ENCODE measurements around the gene MYO5A. TPM values are rescaled to one million over a fixed set of nuclear protein-coding genes. Genes with fewer than 3 reads are reported as not detected.

MYO5A gene
- polyA plus RNA-seq, 3 donors: 6.9 to 33.5 (median 16.6) TPM

- Histone ChIP-seq H3K79me2 (ENCODE audit: insufficient read depth, low read length) (peaks cover 95% of the 10 kb centered on the region), H3K9ac (ENCODE audit: insufficient read depth, low read length, poor library complexity, severe bottlenecking) (no peak overlapping the region), H3K27ac (ENCODE audit: low read depth in 1 of 2, low read length in 2 of 2) (no peak overlapping the region), H4K20me1 (ENCODE audit: insufficient read depth, low read length) (peaks cover 99% of the 10 kb centered on the region), H3K4me1 (ENCODE audit: control insufficient read depth in 1 of 2, insufficient read depth in 2 of 2, low read length in 2 of 2) (peaks cover 41 to 49% of the 10 kb centered on the region in 2 donors), H3K36me3 (replicated peaks in 1 of 2; ENCODE audit: control insufficient read depth in 1 of 2, insufficient read depth in 2 of 2, low read length in 2 of 2) (no peaks in the 10 kb centered on the region), H3K27me3 (ENCODE audit: control insufficient read depth in 2 of 2, insufficient read depth in 2 of 2, low read length in 2 of 2) (no peaks in the 10 kb centered on the region), H3K4me3 (replicated peaks in 1 of 3; ENCODE audit: low read depth in 2 of 3, low read length in 3 of 3) (no peak overlapping the region), H3K9me3 (replicated peaks in 1 of 2; ENCODE audit: control insufficient read depth in 1 of 2, insufficient read depth in 1 of 2, low read length in 2 of 2) (no peaks in the 10 kb centered on the region), H3K4me2 (replicated peaks; ENCODE audit: extremely low read depth, low read length, poor library complexity, severe bottlenecking) (no peak overlapping the region), H2AFZ (ENCODE audit: insufficient read depth, low read depth, low read length, poor library complexity, severe bottlenecking) (no peak overlapping the region)
- TF ChIP-seq, protein P1, sequence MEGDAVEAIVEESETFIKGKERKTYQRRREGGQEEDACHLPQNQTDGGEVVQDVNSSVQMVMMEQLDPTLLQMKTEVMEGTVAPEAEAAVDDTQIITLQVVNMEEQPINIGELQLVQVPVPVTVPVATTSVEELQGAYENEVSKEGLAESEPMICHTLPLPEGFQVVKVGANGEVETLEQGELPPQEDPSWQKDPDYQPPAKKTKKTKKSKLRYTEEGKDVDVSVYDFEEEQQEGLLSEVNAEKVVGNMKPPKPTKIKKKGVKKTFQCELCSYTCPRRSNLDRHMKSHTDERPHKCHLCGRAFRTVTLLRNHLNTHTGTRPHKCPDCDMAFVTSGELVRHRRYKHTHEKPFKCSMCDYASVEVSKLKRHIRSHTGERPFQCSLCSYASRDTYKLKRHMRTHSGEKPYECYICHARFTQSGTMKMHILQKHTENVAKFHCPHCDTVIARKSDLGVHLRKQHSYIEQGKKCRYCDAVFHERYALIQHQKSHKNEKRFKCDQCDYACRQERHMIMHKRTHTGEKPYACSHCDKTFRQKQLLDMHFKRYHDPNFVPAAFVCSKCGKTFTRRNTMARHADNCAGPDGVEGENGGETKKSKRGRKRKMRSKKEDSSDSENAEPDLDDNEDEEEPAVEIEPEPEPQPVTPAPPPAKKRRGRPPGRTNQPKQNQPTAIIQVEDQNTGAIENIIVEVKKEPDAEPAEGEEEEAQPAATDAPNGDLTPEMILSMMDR (IDR thresholded peaks at IDR 0.05): no peak
- peaks cover 9% of the 10 kb centered on the region in 2 donors for H3K36me3 Mint-ChIP-seq
- no peak overlapping the region for H3K4me3 Mint-ChIP-seq
- no CpG with 5 or more reads among the region's 2 CpGs for WGBS (ENCODE audit: insufficient coverage)
- no peak overlapping the region for H3K27ac Mint-ChIP-seq
- DNase-seq: no peak
- peaks cover 0 to 2% (median 2%) of the 10 kb centered on the region in 3 donors for H3K27me3 Mint-ChIP-seq (ENCODE audit: low read depth in 3 of 3)
- intact Hi-C loops (cut with micrococcal nuclease): no loop called here
- H3K9me3 Mint-ChIP-seq: no peaks in the 10 kb centered on the region
- H3K4me1 Mint-ChIP-seq: peaks cover 64% of the 10 kb centered on the region
These were observed 43.4 kb downstream of the MYO5A start for GRCh38 chr15:52485290-52485689.

DNA sequence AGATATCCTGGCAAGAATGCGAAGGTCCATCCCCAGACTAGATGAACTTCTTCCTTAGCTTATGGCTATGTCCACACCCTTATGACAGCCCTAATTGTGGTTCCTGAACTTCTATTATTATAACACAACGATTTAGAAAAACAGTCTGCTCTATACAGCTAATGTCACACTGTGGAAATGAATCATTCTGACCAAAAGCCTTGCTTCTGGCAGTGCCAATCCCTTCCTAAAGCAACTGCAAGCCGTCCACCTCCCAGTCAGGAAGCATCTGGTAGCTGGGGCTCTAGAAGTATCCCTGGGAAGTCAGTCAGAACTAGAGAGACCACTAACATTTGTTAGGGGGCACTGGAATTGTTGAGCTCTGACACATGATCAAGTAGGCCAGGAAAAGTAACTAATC, 45.0 kb downstream of the MYO5A start:
- Histone ChIP-seq H3K4me3 (replicated peaks in 1 of 3; ENCODE audit: low read depth in 2 of 3, low read length in 3 of 3) (no peak overlapping the region), H3K27me3 (ENCODE audit: control insufficient read depth in 2 of 2, insufficient read depth in 2 of 2, low read length in 2 of 2) (no peaks in the 10 kb centered on the region), H3K27ac (ENCODE audit: low read depth in 1 of 2, low read length in 2 of 2) (peak overlapping the region; percentile 6 to 60), H2AFZ (ENCODE audit: insufficient read depth, low read depth, low read length, poor library complexity, severe bottlenecking) (no peak overlapping the region), H3K4me2 (replicated peaks; ENCODE audit: extremely low read depth, low read length, poor library complexity, severe bottlenecking) (no peak overlapping the region), H3K79me2 (ENCODE audit: insufficient read depth, low read length) (peaks cover 96% of the 10 kb centered on the region), H3K36me3 (replicated peaks in 1 of 2; ENCODE audit: control insufficient read depth in 1 of 2, insufficient read depth in 2 of 2, low read length in 2 of 2) (no peaks in the 10 kb centered on the region), H4K20me1 (ENCODE audit: insufficient read depth, low read length) (peaks cover 99% of the 10 kb centered on the region), H3K9me3 (replicated peaks in 1 of 2; ENCODE audit: control insufficient read depth in 1 of 2, insufficient read depth in 1 of 2, low read length in 2 of 2) (no peaks in the 10 kb centered on the region), H3K4me1 (ENCODE audit: control insufficient read depth in 1 of 2, insufficient read depth in 2 of 2, low read length in 2 of 2) (peaks cover 42 to 49% of the 10 kb centered on the region in 2 donors), H3K9ac (ENCODE audit: insufficient read depth, low read length, poor library complexity, severe bottlenecking) (no peak overlapping the region)
- peak overlapping the region in 1 of 2 donors; percentile 8 for H3K4me3 Mint-ChIP-seq
- TF ChIP-seq, protein P1 (IDR thresholded peaks at IDR 0.05): no peak
- H3K27me3 Mint-ChIP-seq (ENCODE audit: low read depth in 3 of 3): peaks cover 0 to 2% (median 0%) of the 10 kb centered on the region in 3 donors
- WGBS (ENCODE audit: insufficient coverage): 20% methylated on average over 3 of the region's 3 CpGs
- H3K4me1 Mint-ChIP-seq: peaks cover 69% of the 10 kb centered on the region
- peak overlapping the region in 6 of 7 donors; percentile 5 to 88 (median 72) for H3K27ac Mint-ChIP-seq
- DNase-seq: peak; percentile 27 to 52 (median 40)
- no peaks in the 10 kb centered on the region for H3K9me3 Mint-ChIP-seq
- intact Hi-C loops (cut with micrococcal nuclease): loop anchor here (2.0 to 5.0 kb wide), 2 partner anchors 36 to 45 kb away; no protein-coding TSS in a partner anchor
- peaks cover 9 to 10% of the 10 kb centered on the region in 2 donors for H3K36me3 Mint-ChIP-seq
